Small intestine (tissue), 7 donors: Measurements from ENCODE around the gene KRT7. TPM values are rescaled to one million over a fixed set of nuclear protein-coding genes. Genes with fewer than 3 reads are reported as not detected.

Experiments
- DNase-seq, 2 donors: peaks; one replicate each; pipeline versions ENCODE4 v3.0.0 to v3.0.0-alpha.2; 2013
- FAIRE-seq: peaks from 2 replicates; lab custom pipeline; 2012; peaks lifted over from hg19 to GRCh38; lab: Jason Lieb, UNC
- H3K27ac ChIP-seq, 3 donors: one replicate each; pipeline ENCODE4 v1.5.1; 2013; ENCODE audit warnings: low read length in 2 of 3, mild to moderate bottlenecking in 2 of 3, control low read depth in 1 of 3, inconsistent platforms in 1 of 3, low read depth in 1 of 3, moderate library complexity in 1 of 3
- H3K27me3 ChIP-seq, 3 donors: one replicate each; pipeline ENCODE4 v1.6.1; 2013; ENCODE audit warnings: low read length in 3 of 3, inconsistent platforms in 1 of 3; ENCODE audit not compliant: control insufficient read depth in 3 of 3, insufficient read depth in 3 of 3
- H3K36me3 ChIP-seq, 3 donors: one replicate each; pipeline ENCODE4 v1.6.1; 2013; ENCODE audit warnings: low read length in 3 of 3, inconsistent platforms in 1 of 3, low read depth in 1 of 3, mild to moderate bottlenecking in 1 of 3, moderate library complexity in 1 of 3; ENCODE audit not compliant: control insufficient read depth in 3 of 3, insufficient read depth in 2 of 3
- H3K4me1 ChIP-seq, 3 donors: one replicate each; pipeline ENCODE4 v1.6.1; 2013; ENCODE audit warnings: low read length in 2 of 3, inconsistent platforms in 1 of 3, low read depth in 1 of 3, mild to moderate bottlenecking in 1 of 3, moderate library complexity in 1 of 3; ENCODE audit not compliant: control insufficient read depth in 3 of 3, insufficient read depth in 2 of 3
- H3K4me3 ChIP-seq, 3 donors: one replicate each; pipeline ENCODE4 v1.5.1; 2013; ENCODE audit warnings: low read length in 3 of 3, control low read depth in 1 of 3, inconsistent platforms in 1 of 3, low read depth in 1 of 3, mild to moderate bottlenecking in 1 of 3, moderate library complexity in 1 of 3
- H3K9me3 ChIP-seq, 2 donors: one replicate each; pipeline ENCODE4 v1.6.1; 2013; ENCODE audit warnings: low read depth in 1 of 2, low read length in 1 of 2; ENCODE audit not compliant: control insufficient read depth in 2 of 2, insufficient read depth in 1 of 2
- WGBS, 3 donors: extraction: QIAGEN DNeasy Blood & Tissue Kit; methylation state at CpG; one replicate each; pipeline ENCODE4 v1.1.7; 2013; 5-methylcytosine and 5-hydroxymethylcytosine counted together
- polyA plus RNA-seq, 4 donors: library from polyadenylated mRNA; stranded (reverse) in 3 of 4; unstranded in 1 of 4; fragments of 200-250 nt in 3 of 4; fragments of 120-200 nt in 1 of 4; gene quantifications; one replicate each; pipeline versions ENCODE4 v1.2.1 to v1.2.3, GENCODE V29; 2013
- donor health status: healthy with polysubstance abuse.
- donor health status: control.
- donor health status: control.
- donor health status: Bipolar disorder and iron deficiency.
- donor health status: healthy.

KRT7 gene
- polyA plus RNA-seq, 4 donors = 2.2 to 10.1 (median 3.2) TPM

GRCh38 chr12:52275686-52276085 is 42.6 kb downstream of the KRT7 start:
- no peak for FAIRE-seq

DNA sequence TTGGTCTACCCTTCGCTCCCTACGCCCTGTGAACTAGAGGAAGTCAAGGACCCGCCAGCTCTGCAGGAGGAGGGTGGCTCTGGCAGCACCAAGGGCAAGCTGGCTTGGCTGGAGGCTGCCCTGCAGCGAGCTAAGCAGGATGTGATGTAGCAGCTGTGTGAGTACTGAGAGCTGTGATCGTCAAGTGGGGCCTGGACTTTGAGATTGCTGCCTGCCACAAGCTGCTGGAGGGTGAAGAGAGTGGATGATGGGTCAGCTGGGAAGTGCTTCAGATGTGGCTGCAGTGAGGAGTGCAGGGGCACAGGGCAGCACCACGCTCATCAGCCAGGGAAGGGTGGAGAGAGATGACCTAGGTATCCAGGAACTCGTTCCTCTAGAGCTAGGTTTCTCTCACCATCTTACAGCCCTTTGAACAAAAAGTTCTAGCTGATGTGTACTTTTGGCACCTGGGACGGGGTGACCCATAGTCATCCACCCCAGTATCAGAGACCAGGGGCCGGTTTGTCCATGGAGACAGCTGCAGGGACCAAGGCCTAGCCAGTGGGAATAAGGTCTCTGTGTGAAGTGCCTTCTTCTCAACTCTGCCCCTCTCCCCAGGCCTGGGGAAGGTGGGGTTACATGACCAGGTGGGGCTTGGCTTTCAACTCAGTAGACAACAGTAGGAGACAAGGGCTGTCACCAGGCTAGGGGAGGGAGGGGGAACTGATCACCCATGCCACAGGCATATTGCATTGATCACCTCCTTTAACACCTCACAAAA is 44.6 kb downstream of the KRT7 start:
- Histone ChIP-seq H3K4me3 (no peak overlapping the region), H3K27me3 (peaks cover 0 to 8% (median 7%) of the 10 kb centered on the region in 3 donors), H3K4me1 (peaks cover 0 to 4% (median 0%) of the 10 kb centered on the region in 3 donors), H3K27ac (no peak overlapping the region), H3K9me3 (no peaks in the 10 kb centered on the region), H3K36me3 (no peaks in the 10 kb centered on the region)
- FAIRE-seq (no peak), DNase-seq (peak; percentile 25 to 26)
- 33 to 73% (median 39%) methylated on average over 9 of the region's 9 CpGs for WGBS, 3 donors

More at GRCh38 chr12:52275686-52276085, 42.6 kb downstream of the KRT7 start:
- Histone ChIP-seq H3K27ac (no peak overlapping the region), H3K36me3 (no peaks in the 10 kb centered on the region), H3K9me3 (no peaks in the 10 kb centered on the region), H3K27me3 (peaks cover 0 to 11% (median 8%) of the 10 kb centered on the region in 3 donors), H3K4me1 (peaks cover 0 to 4% (median 0%) of the 10 kb centered on the region in 3 donors), H3K4me3 (no peak overlapping the region)
- 86 to 93% (median 90%) methylated on average over 3 of the region's 3 CpGs for WGBS, 3 donors
- DNase-seq = no peak

DNA sequence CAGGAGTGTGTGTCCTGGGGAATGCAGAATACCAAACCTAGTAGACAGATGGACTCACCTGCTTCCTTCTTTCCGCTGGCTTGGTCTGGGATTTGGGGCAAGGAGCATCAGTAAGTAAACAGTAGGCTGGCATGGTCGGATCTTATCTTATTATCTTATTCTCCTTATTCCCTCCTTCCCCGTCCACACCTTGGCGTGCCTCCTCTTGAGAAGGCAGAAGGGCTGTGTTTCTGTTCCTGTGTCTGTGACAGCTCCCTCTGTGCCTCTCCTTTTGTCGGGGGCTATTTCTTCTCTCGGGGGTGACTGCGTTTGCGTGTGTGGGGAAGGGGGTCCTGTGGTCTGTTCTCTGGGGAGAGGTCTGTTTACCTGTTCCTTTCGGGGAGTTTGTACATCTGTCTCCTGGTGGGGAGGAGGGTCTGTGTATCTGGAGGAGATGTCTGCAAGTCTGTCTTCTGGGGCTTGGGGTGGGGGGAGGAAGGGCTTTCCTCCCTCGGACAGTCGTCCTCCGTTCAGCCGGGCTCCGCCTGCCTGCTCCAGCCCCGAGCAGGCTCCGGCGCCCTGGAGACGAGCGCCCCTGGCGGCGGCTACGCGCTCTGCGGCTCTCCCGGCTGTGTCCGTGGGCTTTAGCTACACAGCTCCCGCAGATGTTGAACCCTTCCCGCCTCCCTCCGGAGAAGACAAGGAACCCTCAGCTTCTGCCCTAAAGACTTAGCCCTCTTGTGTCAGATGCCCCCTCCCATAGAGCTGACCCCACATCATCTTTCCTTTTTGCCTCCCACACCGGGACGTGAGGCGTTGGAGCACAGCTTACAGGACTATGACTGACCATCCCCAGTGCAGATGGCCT is 45.8 kb downstream of the KRT7 start:
- H3K27ac ChIP-seq = no peak overlapping the region
- no peak for FAIRE-seq
- WGBS, 3 donors = 15 to 23% (median 21%) methylated on average over 17 to 32 of the region's 32 CpGs

GRCh38 chr12:52279422-52280318 is 46.6 kb downstream of the KRT7 start:
- WGBS, 3 donors = 81 to 87% (median 86%) methylated on average over 14 of the region's 14 CpGs
- no peak overlapping the region for H3K27ac ChIP-seq
- peaks cover 0 to 8% (median 6%) of the 10 kb centered on the region in 3 donors for H3K27me3 ChIP-seq
- no peaks in the 10 kb centered on the region for H3K9me3 ChIP-seq
- no peaks in the 10 kb centered on the region for H3K36me3 ChIP-seq
- DNase-seq = no peak
- H3K4me1 ChIP-seq = peaks cover 0 to 4% (median 0%) of the 10 kb centered on the region in 3 donors
- no peak overlapping the region for H3K4me3 ChIP-seq
- FAIRE-seq = no peak

More for the DNA sequence above, 45.8 kb downstream of the KRT7 start:
- Histone ChIP-seq H3K36me3 (no peaks in the 10 kb centered on the region), H3K4me3 (no peak overlapping the region), H3K9me3 (no peaks in the 10 kb centered on the region), H3K4me1 (peaks cover 0 to 4% (median 0%) of the 10 kb centered on the region in 3 donors), H3K27me3 (peaks cover 0 to 8% (median 7%) of the 10 kb centered on the region in 3 donors)
- DNase-seq = peak; percentile 58 to 84

DNA sequence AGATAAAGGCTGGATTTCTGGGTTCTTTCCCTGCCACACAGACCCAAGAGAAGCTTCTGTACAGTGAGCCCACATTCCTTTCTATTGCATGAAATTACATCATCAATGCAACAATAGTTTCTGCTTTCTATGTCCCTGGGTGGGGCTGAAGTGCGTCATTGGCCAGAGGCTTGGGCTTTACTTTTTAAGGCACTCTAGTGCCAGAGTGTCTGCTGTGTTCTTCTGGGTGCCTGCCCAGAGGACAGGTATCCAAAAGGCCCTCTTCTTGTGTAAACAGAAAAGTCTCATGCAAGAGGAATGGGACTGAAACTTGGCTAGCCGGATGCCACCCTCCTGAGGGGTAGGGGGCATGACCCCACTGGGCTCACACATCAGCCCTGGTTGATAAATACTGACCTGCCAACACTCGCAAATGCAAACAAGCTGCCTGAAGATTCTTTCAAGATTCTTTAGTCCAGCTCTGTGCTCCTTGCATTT is 47.3 kb downstream of the KRT7 start:
- WGBS, 3 donors = 52 to 67% (median 55%) methylated on average over 3 of the region's 3 CpGs
- H3K4me1 ChIP-seq = peaks cover 0 to 4% (median 0%) of the 10 kb centered on the region in 3 donors
- H3K27me3 ChIP-seq = peaks cover 0 to 8% (median 4%) of the 10 kb centered on the region in 3 donors
- no peak overlapping the region for H3K4me3 ChIP-seq
- no peak for FAIRE-seq
- H3K36me3 ChIP-seq = no peaks in the 10 kb centered on the region
- H3K9me3 ChIP-seq = no peaks in the 10 kb centered on the region
- peak overlapping the region in 1 of 3 donors; percentile 25 for H3K27ac ChIP-seq
- DNase-seq = no peak

GRCh38 chr12:52280796-52281560 is 47.9 kb downstream of the KRT7 start:
- Histone ChIP-seq H3K4me3 (no peak overlapping the region), H3K4me1 (peaks cover 0 to 4% (median 0%) of the 10 kb centered on the region in 3 donors), H3K36me3 (no peaks in the 10 kb centered on the region), H3K9me3 (no peaks in the 10 kb centered on the region), H3K27me3 (peaks cover 0 to 8% (median 4%) of the 10 kb centered on the region in 3 donors), H3K27ac (no peak overlapping the region)
- DNase-seq (no peak), FAIRE-seq (no peak)
- 57 to 77% (median 77%) methylated on average over 4 of the region's 4 CpGs for whole genome bisulfite sequencing, 3 donors

DNA sequence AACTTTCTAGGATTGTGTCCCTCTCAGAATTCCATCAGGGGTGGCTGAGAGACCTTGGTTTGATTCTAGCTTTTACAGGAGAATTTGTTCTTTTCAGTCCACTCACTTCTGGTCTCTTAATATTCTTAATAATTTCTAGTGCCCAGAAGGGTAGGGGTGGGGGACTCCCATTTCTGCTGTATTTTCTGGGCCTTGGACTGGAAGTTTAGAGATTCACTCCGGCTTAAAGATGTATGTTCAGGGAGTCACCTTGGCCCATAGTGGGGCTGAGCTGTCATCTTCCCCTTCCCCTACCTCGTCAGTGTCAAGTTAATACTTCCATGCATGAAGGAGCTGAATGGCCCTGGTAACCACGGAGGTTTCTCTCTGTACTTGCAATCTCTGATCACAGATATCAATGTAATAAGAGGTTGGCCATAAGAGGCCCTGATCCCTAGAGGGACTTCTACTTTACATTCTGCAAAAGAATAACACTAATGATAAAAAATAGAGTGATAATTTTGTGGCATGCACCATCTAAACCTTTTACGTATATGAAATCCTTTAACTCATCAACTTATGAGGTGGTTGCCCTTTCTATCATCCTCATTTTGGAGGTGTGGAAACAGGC is 51.6 kb downstream of the KRT7 start:
- Histone ChIP-seq H3K36me3 (no peaks in the 10 kb centered on the region), H3K27me3 (peaks cover 0 to 2% (median 0%) of the 10 kb centered on the region in 3 donors), H3K4me1 (no peaks in the 10 kb centered on the region), H3K4me3 (no peak overlapping the region), H3K9me3 (no peaks in the 10 kb centered on the region), H3K27ac (no peak overlapping the region)
- FAIRE-seq = no peak
- 56 to 79% (median 74%) methylated on average over 4 of the region's 4 CpGs for whole genome bisulfite sequencing, 3 donors
- no peak for DNase-seq
